ENCODE results near the gene UTS2B.

Gene UTS2B

DNA sequence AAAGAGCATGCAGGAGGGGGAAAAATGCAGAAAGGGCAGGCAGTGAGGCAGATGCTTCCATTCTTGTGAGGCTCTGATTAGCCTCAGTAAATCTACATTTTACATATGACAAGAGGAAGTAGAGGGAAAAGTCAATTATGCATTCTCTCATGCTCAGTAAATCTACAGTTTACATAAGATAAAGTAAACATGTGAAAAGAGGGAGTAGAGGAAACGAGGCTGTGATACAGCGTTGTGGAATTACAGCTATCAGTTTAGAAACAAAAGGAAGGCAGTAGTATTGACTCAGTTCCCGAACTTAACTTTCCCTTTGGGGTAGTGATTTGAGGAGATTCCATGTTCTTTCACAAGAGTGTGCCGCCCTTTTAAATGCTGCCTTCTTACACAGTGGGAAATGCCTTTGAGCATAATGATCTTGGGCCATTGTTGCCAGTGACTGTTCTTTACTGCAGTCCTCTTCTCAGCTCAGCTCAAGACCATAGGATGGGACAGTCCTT, 92.0 kb downstream of the UTS2B start:
- DNase-seq (ENCODE audit: low read depth) = no peak

DNA sequence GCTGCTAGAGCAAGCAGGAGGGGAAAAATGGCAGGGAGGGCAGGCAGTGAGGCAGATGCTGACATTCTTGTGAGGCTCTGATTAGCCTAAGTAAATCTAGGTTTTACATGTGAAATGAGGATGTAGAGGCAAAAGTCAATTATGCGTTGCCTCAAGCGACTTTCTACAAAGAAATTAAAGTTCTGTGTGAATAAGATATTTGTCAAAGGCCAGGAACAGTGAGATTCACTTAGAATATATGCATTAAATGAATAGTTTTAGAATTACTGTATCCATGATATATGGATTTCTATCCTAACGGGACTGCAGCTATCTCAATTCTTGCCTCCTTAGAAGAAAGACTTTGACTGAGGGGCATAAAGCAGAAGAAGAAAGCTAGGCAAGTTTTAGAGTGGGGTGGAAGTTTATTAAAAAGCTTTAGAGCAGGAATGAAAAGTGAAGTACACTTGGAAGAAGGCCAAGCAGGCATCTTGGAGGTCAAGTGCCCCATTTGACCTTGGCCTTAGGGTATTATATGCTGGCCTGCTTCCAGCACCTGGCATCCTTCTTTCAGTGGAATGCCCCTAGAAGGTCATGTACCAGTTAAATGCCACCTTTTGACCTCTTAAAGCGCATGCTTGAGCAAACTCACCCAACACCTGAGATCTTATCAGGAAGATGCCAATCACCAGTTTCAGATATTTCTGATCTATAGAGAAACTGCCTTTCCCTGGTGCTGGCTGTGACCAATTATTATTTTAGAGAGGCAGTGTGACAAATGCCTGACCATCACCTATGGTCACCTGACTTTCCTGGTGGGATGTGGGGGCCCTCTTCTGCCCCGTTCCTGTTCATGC, 93.1 kb downstream of the UTS2B start:
- DNase-seq (ENCODE audit: low read depth) = no peak

DNA sequence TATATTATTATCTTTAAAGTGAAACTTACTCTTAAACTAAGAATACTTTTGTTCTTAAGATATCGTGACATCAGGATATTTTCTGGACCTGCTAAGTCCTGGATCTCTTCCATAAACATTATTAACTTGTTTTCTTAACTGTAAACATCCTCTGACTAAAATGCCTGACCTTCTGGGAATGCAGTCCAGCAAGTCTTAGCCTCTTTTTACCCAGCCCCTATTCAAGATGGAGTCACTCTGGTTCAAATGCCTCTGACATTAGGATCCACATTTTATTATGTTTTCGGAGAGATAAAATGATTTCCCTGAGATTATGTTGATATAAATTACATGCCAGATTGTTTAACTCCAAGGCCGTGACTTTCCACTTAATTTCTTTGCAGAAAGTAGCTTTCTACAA, 93.7 kb downstream of the UTS2B start:
- no peak for DNase-seq (ENCODE audit: low read depth)

DNA sequence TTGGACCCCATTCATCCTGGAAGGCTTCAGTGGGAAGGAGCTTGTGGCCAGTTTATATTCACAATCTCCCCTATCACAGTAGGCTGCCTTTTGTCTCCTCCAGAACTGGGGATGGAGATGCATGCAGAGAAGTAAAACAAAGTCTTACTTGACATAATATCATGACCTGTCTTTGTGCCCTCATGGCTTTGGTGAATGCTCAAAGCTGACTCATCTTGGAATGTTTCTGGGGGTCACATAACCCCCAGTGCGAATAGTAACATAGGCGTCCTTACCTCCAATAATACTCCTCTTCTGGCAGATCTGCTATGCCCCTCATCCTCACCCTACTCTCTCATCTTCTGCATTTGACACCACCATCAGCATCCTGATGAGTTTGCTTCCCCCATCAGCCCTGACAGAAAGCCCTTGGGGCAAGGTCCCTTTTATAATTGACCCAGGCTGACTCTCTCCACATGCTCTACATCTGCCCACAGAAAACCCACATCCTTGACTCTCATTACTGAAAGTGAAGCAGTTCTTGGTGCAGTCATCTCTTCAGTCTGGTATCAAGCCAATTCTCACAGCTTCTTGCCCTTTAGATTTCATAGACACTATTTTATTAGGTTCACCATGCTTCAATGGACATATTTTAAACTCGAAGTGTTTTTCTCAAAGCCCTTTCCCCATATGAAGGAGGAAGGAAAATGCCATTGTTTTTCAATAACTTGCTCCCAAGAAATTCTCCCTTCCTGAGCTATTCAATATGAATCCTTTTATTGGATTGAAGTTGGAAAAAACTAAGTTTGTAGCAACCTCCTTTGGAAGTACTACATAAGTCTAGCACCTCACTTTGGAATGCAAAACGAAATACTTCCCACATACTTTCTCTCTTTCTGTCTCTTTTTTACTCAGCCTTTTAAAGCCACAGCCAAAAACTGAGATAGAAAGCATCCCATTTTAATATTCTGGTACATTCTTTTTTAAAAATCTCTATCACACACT, 94.7 kb downstream of the UTS2B start:
- no peak for DNase-seq (ENCODE audit: low read depth)

DNA sequence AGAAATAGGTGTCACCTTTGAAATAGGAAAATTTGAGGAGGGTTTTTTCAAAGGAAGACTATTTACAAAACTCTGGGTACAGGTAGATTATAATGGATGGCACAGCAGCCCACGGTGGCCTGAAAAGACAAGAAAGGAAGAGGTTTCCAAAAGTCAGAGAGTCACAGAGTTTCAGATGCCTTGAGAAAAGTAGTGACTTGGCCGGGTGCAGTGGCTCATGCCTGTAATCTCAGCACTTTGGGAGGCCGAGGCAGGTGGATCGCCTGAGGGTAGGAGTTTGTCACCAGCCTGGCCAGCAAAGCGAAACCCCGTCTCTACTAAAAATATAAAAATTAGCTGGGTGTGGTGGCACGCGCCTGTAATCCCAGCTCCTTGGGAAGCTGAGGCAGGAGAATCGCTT, 96.1 kb downstream of the UTS2B start:
- DNase-seq (ENCODE audit: low read depth) = no peak

DNA sequence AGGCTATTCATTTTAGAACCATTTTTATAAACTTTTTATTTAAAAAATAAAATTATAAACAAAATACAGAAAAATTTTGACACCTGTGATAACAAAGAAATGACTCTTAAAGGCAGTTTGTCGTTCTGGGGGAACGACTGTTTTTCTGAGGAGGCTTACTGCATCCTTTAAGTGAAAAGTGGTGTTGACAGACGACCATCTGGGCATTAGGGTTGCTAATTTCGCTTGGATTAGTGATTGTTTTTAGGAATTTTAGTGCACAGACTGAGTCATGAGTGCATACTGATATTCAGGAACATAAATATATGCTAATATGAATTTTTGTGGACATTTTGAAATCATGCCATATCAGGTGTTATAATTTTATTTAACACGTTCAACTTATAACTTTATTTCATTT, 102.8 kb downstream of the UTS2B start:
- no peak for DNase-seq (ENCODE audit: low read depth)

DNA sequence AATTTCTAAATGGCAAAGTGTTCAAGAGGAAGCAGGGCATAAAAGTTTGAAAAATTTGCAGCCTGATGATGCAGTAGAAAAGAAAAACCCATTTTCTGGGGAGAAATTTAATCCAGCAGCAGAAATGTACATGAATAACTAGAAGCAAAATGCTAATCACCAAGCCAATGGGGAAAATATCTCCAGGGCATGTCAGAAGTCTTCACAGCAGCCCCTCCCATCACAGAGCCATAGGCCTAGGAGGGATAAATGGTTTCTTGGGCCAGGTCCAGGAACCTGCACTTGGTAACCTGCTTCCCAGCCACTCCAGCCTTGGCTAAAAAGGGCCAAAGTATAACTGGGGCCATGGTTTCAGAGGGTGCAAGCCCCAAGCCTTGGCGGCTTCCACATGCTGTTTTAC, 108.7 kb downstream of the UTS2B start:
- DNase-seq (ENCODE audit: low read depth) = no peak

DNA sequence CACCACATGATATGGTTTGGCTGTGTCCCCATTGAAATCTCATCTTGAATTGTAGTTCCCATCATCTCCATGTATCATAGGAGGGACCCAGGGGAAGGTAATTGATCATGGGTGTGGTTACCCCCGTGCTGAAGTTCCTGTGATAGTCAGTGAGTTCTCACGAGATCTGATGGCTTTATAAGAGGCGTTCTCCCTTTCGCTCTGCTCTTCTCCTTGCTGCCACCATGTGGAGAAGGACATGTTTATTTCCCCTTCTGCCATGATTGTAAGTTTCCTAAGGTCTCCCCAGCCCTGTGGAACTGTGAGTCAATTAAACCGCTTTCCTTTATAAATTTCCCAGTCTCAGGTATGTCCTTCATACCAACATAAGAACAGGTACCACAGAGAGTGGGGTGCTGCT, 109.4 kb downstream of the UTS2B start:
- no peak for DNase-seq (ENCODE audit: low read depth)

DNA sequence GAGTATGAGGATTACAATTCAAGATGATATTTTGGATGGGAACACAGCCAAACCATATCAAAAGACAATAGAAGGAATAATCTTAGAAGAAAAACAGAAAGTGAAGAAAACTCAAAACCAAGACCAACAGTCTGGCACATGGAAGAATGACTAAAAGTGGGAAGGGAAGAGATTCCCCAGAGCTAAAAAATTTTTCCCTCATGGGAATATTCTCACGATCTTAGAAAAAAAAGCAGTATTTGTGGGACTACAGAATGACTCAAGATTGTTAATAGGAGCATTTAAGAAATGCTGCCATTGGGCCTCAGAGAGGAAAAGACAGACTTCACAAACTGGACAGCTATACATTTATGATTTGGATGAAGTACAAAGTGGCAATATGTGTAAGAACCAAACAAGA, 113.0 kb downstream of the UTS2B start:
- DNase-seq (ENCODE audit: low read depth) = no peak
